Astrocyte of the spinal cord (primary cell): ENCODE measurements around the gene CAP2.
A peak's percentile ranks its signal among the peaks of the same experiment; 100 is the strongest.

ENCODE experiments used
- DNase-seq: peaks from one replicate; pipeline ENCODE4 v3.0.0; 2011; ENCODE audit warnings: low read depth, low spot score
- H3K4me3 ChIP-seq: 2 replicates; pipeline ENCODE4 v1.5.1; 2011; ENCODE audit warnings: low read depth, mild to moderate bottlenecking, low read length, moderate library complexity
- CTCF ChIP-seq: IDR thresholded peaks from 2 replicates; pipeline ENCODE4 v1.5.1; 2012; ENCODE audit warnings: low read depth, mild to moderate bottlenecking, low read length, inconsistent platforms
- in situ Hi-C: cut with HindIII; loops from 2 replicates; pipeline ENCODE4 v1.10.0; 2017; ENCODE audit warnings: low sequenced_read_pairs

CAP2 gene

GRCh38 chr6:17497535-17498095, 104.2 kb downstream of the CAP2 start:
- TF ChIP-seq CTCF: no peak
- no peak for DNase-seq
- no peak overlapping the region for H3K4me3 ChIP-seq
- in situ Hi-C loops: no loop called here

- TF ChIP-seq CTCF: no peak
- H3K4me3 ChIP-seq: no peak overlapping the region
- no peak for DNase-seq
- in situ Hi-C loops: no loop called here
These were observed 108.0 kb downstream of the CAP2 start for GRCh38 chr6:17501442-17501841.

GRCh38 chr6:17501982-17502704, 108.7 kb downstream of the CAP2 start:
- in situ Hi-C loops: no loop called here
- DNase-seq: no peak
- no peak for TF ChIP-seq CTCF
- no peak overlapping the region for H3K4me3 ChIP-seq

GRCh38 chr6:17503051-17503450, 109.7 kb downstream of the CAP2 start:
- no peak for TF ChIP-seq CTCF
- DNase-seq: no peak
- in situ Hi-C loops: no loop called here
- no peak overlapping the region for H3K4me3 ChIP-seq

GRCh38 chr6:17504005-17504404, 110.6 kb downstream of the CAP2 start:
- no peak for TF ChIP-seq CTCF
- in situ Hi-C loops: no loop called here
- no peak for DNase-seq
- H3K4me3 ChIP-seq: no peak overlapping the region

GRCh38 chr6:17505062-17505476, 111.7 kb downstream of the CAP2 start:
- DNase-seq: peak; percentile 28
- no peak overlapping the region for H3K4me3 ChIP-seq
- TF ChIP-seq CTCF: peak; percentile 26
- in situ Hi-C loops: no loop called here
